Measurements from ENCODE around the gene TBC1D22A. TPM values are rescaled to one million over a fixed set of nuclear protein-coding genes. Genes with fewer than 3 reads are reported as not detected.
A peak's percentile ranks its signal among the peaks of the same experiment; 100 is the strongest.

TBC1D22A gene
- total RNA-seq, 4 donors from 2014 or later, result 31.2 to 111 (median 41.8) TPM

DNA sequence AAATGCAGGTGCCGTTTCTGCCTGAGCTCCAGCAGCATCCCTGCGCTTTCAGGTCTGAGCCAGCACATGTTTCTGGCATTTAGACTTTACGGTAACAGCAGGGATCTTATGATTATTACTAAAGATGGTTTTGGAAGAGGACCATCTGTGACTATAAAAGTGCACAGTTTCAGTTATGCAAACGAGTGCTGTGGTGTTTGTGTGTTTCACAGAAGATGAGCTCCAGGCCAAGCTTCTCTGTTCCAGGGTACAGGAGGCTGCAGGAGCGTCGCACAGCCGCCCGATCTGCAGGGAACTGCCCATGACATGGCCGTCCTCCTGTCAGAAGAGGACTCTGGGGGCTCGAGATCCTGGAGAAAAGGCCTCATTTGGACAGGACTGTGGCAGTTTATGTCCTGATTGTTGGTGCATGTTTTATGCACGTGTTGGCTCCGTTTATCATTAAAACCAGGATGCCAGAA, 297.3 kb downstream of the TBC1D22A start:
- in situ Hi-C loops (cut with MboI; ENCODE audit: low pct_ligation_motif_present in 1 of 4, low pct_unique_long_range_greater_than_20kb in 1 of 4, low sequenced_read_pairs in 3 of 4) (no loop called here), intact Hi-C loops (cut with DNase I; ENCODE audit: low total_unique reads) (no loop called here)
- no peak for DNase-seq
- no peak for TF ChIP-seq POLR2AphosphoS5 (IDR thresholded peaks at IDR 0.05)
- TF ChIP-seq POLR2A (IDR thresholded peaks at IDR 0.05), result no peak
- TF ChIP-seq, protein P1, sequence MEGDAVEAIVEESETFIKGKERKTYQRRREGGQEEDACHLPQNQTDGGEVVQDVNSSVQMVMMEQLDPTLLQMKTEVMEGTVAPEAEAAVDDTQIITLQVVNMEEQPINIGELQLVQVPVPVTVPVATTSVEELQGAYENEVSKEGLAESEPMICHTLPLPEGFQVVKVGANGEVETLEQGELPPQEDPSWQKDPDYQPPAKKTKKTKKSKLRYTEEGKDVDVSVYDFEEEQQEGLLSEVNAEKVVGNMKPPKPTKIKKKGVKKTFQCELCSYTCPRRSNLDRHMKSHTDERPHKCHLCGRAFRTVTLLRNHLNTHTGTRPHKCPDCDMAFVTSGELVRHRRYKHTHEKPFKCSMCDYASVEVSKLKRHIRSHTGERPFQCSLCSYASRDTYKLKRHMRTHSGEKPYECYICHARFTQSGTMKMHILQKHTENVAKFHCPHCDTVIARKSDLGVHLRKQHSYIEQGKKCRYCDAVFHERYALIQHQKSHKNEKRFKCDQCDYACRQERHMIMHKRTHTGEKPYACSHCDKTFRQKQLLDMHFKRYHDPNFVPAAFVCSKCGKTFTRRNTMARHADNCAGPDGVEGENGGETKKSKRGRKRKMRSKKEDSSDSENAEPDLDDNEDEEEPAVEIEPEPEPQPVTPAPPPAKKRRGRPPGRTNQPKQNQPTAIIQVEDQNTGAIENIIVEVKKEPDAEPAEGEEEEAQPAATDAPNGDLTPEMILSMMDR (IDR thresholded peaks at IDR 0.05), result no peak
- no peak for TF ChIP-seq EP300 (IDR thresholded peaks at IDR 0.05; ENCODE audit: low read depth)
- Histone ChIP-seq H3K4me1 (no peaks in the 10 kb centered on the region), H3K27ac (no peak overlapping the region), H3K4me3 (no peak overlapping the region), H3K27me3 (no peaks in the 10 kb centered on the region), H3K9me3 (no peaks in the 10 kb centered on the region), H3K36me3 (no peaks in the 10 kb centered on the region)
- 64 to 66% methylated on average over 3 to 12 of the region's 12 CpGs for WGBS, 2 donors (ENCODE audit: low coverage in 1 of 2)

DNA sequence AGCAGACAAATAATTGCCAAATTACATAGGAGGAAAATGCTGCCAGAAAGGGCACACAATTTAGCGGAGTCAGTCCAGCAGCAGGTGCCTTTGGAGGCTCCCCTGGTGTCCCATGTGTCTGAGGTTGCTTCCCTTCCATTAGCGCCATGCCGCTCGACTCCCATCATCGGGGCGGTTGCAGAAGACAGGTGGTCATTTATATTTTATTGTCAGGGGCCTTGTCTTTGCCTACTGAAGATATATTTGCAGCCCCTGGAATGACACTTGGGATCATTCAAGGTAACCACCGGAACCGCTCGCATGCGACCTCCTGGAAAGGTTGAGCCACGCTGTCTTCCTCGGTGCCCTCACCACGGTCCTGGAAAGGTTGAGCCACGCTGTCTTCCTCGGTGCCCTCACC, 298.3 kb downstream of the TBC1D22A start:
- TF ChIP-seq, protein P1 (IDR thresholded peaks at IDR 0.05), result no peak
- no peak for DNase-seq
- H3K36me3 ChIP-seq, result no peaks in the 10 kb centered on the region
- H3K27ac ChIP-seq, result no peak overlapping the region
- H3K9me3 ChIP-seq, result no peaks in the 10 kb centered on the region
- WGBS, 2 donors (ENCODE audit: low coverage in 1 of 2), result 96 to 100% methylated on average over 2 to 15 of the region's 15 CpGs
- in situ Hi-C loops (cut with MboI; ENCODE audit: low pct_ligation_motif_present in 1 of 4, low pct_unique_long_range_greater_than_20kb in 1 of 4, low sequenced_read_pairs in 3 of 4) (no loop called here), intact Hi-C loops (cut with DNase I; ENCODE audit: low total_unique reads) (no loop called here)
- no peaks in the 10 kb centered on the region for H3K27me3 ChIP-seq
- no peak overlapping the region for H3K4me3 ChIP-seq
- H3K4me1 ChIP-seq, result no peaks in the 10 kb centered on the region

DNA sequence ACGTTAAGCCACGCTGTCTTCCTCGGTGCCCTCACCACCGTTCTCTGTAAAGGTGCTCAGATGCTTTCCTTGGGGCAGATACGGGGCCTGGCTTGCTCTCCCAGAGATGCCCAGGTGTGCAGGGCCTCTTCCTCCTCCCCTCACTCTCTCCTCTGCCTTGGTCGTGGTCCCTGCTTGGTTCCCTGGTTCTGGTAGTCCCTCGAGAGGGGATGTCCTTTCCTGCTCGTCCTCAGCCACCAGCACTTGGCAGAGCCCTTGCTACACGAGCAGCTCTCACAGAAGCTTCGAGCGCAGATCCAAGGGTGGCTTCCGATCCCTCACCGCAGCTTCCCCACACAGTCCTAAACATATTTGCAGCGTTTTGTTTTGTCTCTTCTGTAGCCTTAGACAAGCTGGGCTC, 298.8 kb downstream of the TBC1D22A start:
- no peak for DNase-seq
- H3K9me3 ChIP-seq, result no peaks in the 10 kb centered on the region
- intact Hi-C loops (cut with DNase I; ENCODE audit: low total_unique reads) (no loop called here), in situ Hi-C loops (cut with MboI; ENCODE audit: low pct_ligation_motif_present in 1 of 4, low pct_unique_long_range_greater_than_20kb in 1 of 4, low sequenced_read_pairs in 3 of 4) (no loop called here)
- no peaks in the 10 kb centered on the region for H3K4me1 ChIP-seq
- H3K4me3 ChIP-seq, result no peak overlapping the region
- TF ChIP-seq POLR2A (IDR thresholded peaks at IDR 0.05) (no peak), POLR2AphosphoS5 (IDR thresholded peaks at IDR 0.05) (no peak), EP300 (IDR thresholded peaks at IDR 0.05; ENCODE audit: low read depth) (no peak)
- TF ChIP-seq, protein P1 (IDR thresholded peaks at IDR 0.05), result no peak
- WGBS, 2 donors (ENCODE audit: low coverage in 1 of 2), result 80 to 93% methylated on average over 1 to 14 of the region's 14 CpGs
- no peaks in the 10 kb centered on the region for H3K27me3 ChIP-seq
- H3K27ac ChIP-seq, result no peak overlapping the region
- no peaks in the 10 kb centered on the region for H3K36me3 ChIP-seq

DNA sequence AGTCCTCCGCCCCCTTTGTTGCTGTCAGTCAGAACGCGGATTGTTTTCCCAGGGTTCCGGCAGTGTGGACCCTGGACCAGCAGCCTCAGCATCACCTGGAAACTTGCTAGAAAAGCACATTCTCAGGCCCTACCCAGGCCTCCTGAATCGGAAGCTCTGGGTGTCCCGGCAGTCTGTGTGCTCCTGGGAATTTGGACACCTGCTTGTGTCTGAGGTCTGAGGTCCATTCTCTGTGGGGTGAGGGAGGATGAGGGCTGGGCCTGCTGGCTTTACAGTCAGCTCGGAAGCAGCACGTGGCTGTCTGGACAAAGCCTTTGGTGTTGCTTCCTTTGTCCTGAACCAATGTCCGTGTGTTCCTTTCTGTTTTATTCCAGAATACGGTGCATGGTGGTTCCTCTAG, 299.7 kb downstream of the TBC1D22A start:
- no peaks in the 10 kb centered on the region for H3K9me3 ChIP-seq
- no peak for TF ChIP-seq POLR2AphosphoS5 (IDR thresholded peaks at IDR 0.05)
- no peak for TF ChIP-seq EP300 (IDR thresholded peaks at IDR 0.05; ENCODE audit: low read depth)
- TF ChIP-seq POLR2A (IDR thresholded peaks at IDR 0.05), result no peak
- TF ChIP-seq, protein P1 (IDR thresholded peaks at IDR 0.05), result no peak
- intact Hi-C loops (cut with DNase I; ENCODE audit: low total_unique reads) (no loop called here), in situ Hi-C loops (cut with MboI; ENCODE audit: low pct_ligation_motif_present in 1 of 4, low pct_unique_long_range_greater_than_20kb in 1 of 4, low sequenced_read_pairs in 3 of 4) (no loop called here)
- H3K4me3 ChIP-seq, result no peak overlapping the region
- H3K4me1 ChIP-seq, result no peaks in the 10 kb centered on the region
- DNase-seq, result peak; percentile 1
- no peaks in the 10 kb centered on the region for H3K27me3 ChIP-seq
- H3K36me3 ChIP-seq, result no peaks in the 10 kb centered on the region
- 94 to 97% methylated on average over 2 to 10 of the region's 10 CpGs for WGBS, 2 donors (ENCODE audit: low coverage in 1 of 2)
- no peak overlapping the region for H3K27ac ChIP-seq

Measured in transverse colon (tissue), 4 donors.